ENCODE measurements around the gene CDRT15.
"Not testable (repeated sequence)": the region's sequence is repeated elsewhere in the genome, so short reads cannot be mapped to it uniquely, and the experiment has no call there.

The CDRT15 gene

DNA sequence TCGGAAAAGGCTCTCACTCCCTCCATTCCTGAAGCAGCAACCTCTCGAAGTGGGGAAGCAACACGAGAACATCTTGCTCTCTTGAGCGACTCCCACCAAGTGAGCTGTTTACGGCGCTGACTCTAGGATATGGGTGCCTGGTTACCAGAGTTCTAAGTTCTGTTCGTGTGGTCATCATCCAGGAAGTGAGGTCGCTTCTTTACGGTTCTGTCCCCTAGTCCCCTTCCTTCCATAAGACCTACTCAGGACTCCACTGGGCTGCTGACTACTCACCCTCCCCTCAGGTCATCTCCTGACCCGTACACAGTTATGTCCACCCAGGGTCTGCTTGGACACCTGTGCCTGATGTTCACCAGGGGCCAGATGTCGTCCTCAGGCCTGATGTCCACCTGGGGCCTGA, at the start of gene CDRT15:
Gene CDRT15 (minus strand): TSS at position 101 of the 400 bp plus-strand sequence. CDS start 29 bp downstream, at position 72.
- DNase-seq (ENCODE audit: low read depth); H3K4me3 ChIP-seq (ENCODE audit: low read depth, low read length): not testable (repeated sequence)

DNA sequence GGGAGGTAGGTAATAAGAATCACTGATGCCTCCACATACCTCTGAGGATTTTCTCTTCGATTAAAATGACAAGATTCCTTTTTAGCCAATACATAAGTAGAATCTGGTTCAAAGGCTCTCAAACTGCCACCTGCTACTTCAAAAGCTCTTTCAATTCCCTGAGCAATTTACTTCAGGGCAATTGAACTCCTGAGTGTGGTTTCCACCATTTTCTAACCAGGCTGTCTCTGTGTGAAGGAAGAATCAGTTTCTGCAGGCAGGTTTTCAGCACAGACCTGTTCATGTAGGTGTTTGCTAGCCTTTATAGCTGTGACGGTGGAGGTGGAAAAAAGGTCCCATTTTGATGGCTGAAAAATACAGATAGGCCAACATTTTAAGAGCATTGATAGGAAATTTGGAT, 46.1 kb upstream of the CDRT15 start:
- no peak for DNase-seq (ENCODE audit: low read depth)
- no peak for TF ChIP-seq CTCF (IDR thresholded peaks at IDR 0.05; ENCODE audit: control insufficient read depth, extremely low read depth, insufficient read depth)
- no peak overlapping the region for H3K4me3 ChIP-seq (ENCODE audit: low read depth, low read length)

DNA sequence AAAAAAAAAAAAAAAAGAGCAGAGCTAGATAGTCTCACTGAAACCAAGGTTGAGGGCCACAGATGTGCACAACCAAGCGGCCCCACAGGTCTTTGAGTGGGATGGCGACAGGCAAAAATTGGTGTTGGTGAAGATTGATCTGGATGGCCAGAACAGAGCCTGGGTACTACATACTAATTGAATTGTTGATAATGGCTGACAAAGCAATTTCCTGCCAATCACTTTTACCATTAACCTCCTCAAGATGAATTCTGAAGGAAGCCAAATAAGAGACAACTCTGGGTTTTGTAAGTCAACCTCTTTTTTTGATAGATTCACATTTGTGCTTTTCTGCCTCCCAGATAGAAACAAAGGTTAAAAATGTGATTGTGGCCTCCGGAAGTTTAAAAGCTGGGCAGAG, 44.9 kb upstream of the CDRT15 start:
- TF ChIP-seq CTCF (IDR thresholded peaks at IDR 0.05; ENCODE audit: control insufficient read depth, extremely low read depth, insufficient read depth), result no peak
- no peak for DNase-seq (ENCODE audit: low read depth)

DNA sequence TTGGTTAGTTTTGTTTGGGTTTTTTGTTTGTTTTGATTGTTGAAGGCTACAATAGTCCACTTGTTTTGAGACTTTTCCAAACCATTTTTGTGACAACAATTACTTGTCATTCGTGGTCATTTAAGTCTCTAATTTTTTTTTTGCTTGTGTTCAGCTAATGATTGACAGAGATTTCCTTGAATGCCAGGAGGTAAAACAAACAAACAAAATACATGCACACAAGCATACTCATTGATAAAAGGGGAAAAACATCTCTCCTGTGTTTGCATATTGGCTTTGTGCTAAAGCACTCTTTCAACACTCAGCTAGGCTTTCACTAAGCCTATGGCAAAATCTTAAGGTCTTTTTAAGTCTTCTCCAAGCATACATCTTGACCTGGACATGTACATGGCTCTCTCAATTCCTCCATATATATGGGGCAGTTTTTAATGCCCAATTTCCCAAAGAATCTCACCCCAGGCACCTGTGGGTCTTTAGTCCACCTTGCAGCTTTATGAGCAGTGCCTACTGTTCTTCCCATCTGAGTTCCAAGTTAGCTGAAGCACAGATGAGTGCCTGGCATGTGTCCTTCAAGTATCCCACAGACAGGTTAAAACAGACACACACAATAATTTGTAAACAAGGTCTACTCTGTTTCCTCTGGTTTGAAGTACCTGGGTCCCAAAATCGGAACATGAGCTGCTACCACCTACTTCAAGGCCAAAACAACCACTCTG, 40.0 kb upstream of the CDRT15 start:
- no peak overlapping the region for H3K4me3 ChIP-seq (ENCODE audit: low read depth, low read length)
- peak; percentile 8 for DNase-seq (ENCODE audit: low read depth)
- TF ChIP-seq CTCF (IDR thresholded peaks at IDR 0.05; ENCODE audit: control insufficient read depth, extremely low read depth, insufficient read depth), result no peak

More for the DNA sequence above, 44.9 kb upstream of the CDRT15 start:
- no peak overlapping the region for H3K4me3 ChIP-seq (ENCODE audit: low read depth, low read length)

DNA sequence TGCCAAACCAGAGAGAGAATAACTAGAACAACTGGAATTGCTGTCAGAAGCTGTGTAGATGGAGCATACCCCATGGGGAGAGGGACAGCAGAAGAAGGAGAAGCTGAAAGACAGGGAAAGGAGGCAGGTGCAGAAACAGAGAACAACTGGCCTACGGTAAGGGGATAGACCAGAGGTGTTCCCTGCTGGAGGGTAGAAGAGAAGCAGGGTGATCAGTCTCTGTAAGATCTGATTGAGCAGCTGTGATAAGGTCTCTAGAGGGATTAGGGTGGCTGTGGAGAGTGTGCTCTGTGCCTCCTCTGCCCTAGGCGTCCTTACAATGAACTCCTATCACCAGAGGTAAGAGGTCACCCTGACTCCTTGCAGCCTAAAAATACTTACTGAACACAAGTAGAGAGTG, 33.8 kb upstream of the CDRT15 start:
- H3K4me3 ChIP-seq (ENCODE audit: low read depth, low read length), result no peak overlapping the region
- no peak for DNase-seq (ENCODE audit: low read depth)
- no peak for TF ChIP-seq CTCF (IDR thresholded peaks at IDR 0.05; ENCODE audit: control insufficient read depth, extremely low read depth, insufficient read depth)

DNA sequence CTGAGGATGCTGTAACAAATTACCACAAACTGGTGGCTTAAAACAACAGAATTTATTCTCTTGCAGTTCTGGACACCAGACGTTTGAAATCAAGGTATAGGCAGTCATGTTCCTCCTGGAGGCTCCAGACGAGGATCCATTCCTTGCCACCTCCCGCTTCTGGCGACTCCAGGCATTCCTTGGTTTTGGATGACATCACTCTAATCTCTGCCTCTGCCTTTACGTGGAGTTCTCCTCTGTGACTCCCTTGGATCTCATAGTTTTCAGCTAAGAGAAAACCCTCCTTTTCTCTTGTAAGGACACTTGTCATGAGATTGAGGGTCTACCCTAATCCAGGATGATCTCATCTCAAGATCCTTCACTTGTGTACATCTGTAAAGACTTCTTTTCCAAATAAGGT, 32.8 kb upstream of the CDRT15 start:
- DNase-seq (ENCODE audit: low read depth), result no peak
- H3K4me3 ChIP-seq (ENCODE audit: low read depth, low read length), result no peak overlapping the region
- no peak for TF ChIP-seq CTCF (IDR thresholded peaks at IDR 0.05; ENCODE audit: control insufficient read depth, extremely low read depth, insufficient read depth)

GRCh38 chr17:14268264-14268663, 31.6 kb upstream of the CDRT15 start:
- no peak for DNase-seq (ENCODE audit: low read depth)
- no peak overlapping the region for H3K4me3 ChIP-seq (ENCODE audit: low read depth, low read length)
- no peak for TF ChIP-seq CTCF (IDR thresholded peaks at IDR 0.05; ENCODE audit: control insufficient read depth, extremely low read depth, insufficient read depth)

Data from LNCaP clone FGC (cell line).